Cardiac fibroblast (primary cell): ENCODE data around the gene ANKMY2.

Experiments used
- DNase-seq, 2 donors: peaks; one replicate each; pipeline versions ENCODE4 v3.0.0 to v3.0.0-alpha.2; 2010; ENCODE audit warnings: low read depth in 2 of 2
- H3K4me3 ChIP-seq, 2 donors: replicated peaks in 1 of 2; 1 replicate in 1 of 2; 2 replicates in 1 of 2; pipeline ENCODE4 v1.5.1; 2011; ENCODE audit warnings: low read depth in 2 of 2, low read length in 2 of 2, mild to moderate bottlenecking in 2 of 2, moderate library complexity in 1 of 2
- CTCF ChIP-seq: IDR thresholded peaks from one replicate; pipeline ENCODE4 v1.5.1; 2011; ENCODE audit warnings: low read depth, mild to moderate bottlenecking, low read length, inconsistent platforms

The ANKMY2 gene

GRCh38 chr7:16564909-16565426 lies 80.6 kb downstream of the ANKMY2 start:
- H3K4me3 ChIP-seq, result no peak overlapping the region
- peak; percentile 67 to 71 for DNase-seq
- TF ChIP-seq CTCF, result peak; percentile 62

GRCh38 chr7:16564023-16564380 lies 81.6 kb downstream of the ANKMY2 start:
- TF ChIP-seq CTCF, result no peak
- no peak overlapping the region for H3K4me3 ChIP-seq
- no peak for DNase-seq

DNA sequence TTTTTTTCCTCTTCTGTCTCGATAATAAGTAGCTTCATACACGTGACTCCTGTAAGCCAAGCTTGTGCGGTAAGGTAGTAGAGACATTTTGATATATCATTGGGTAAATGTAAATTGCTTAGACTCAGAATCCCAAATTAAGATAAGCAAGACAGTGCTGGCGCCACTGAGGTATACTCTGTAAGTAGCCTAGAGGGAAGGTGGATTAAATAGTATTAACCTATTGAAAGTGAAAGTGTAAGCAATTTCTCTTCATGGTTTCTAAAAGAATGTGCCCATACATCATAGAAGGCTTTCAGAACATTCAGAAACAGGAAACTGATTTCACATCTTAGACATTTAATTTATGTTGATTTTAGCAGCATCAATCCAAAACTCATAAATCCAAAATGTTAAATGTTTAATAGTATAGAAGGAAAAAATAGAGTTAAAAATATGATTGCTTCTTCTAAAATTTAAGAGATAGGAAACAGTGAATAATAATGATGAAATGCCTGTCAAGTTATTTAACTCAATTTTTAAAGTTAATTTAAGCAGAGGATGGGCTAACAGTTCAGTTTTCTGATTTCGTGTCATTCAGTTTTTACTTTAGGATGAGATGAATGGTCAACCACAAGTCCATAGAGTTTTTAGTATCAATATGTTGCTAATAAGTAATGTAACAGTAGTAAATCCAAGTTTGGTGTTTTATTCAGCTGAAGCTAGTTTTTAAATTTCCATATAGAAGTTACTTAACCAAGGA lies 82.1 kb downstream of the ANKMY2 start:
- peak; percentile 6 to 30 for DNase-seq
- no peak overlapping the region for H3K4me3 ChIP-seq

GRCh38 chr7:16562456-16563220 lies 82.9 kb downstream of the ANKMY2 start:
- no peak for DNase-seq
- H3K4me3 ChIP-seq, result no peak overlapping the region
- TF ChIP-seq CTCF, result no peak

More for the DNA sequence above, 82.1 kb downstream of the ANKMY2 start:
- TF ChIP-seq CTCF, result no peak

DNA sequence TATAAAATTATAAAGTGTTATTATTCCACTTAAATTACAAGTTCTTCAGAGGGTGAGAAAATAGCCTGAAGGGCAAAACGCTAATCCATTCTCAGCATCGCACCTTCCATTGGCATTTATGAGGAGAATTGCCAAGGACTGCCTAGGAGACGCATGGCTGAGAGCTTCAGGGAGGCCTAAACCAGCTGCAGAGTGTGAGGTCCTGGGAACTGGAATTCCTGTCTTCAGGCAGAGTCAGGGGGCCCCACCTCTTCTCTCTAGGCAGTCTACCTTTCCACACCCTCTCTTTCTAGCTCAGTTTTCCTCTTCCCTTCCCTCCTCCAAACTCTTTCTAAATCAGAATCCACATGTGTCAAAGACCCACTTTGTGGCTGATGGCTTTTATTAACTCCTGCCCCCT lies 83.6 kb downstream of the ANKMY2 start:
- no peak for DNase-seq
- TF ChIP-seq CTCF, result no peak
- H3K4me3 ChIP-seq, result no peak overlapping the region

DNA sequence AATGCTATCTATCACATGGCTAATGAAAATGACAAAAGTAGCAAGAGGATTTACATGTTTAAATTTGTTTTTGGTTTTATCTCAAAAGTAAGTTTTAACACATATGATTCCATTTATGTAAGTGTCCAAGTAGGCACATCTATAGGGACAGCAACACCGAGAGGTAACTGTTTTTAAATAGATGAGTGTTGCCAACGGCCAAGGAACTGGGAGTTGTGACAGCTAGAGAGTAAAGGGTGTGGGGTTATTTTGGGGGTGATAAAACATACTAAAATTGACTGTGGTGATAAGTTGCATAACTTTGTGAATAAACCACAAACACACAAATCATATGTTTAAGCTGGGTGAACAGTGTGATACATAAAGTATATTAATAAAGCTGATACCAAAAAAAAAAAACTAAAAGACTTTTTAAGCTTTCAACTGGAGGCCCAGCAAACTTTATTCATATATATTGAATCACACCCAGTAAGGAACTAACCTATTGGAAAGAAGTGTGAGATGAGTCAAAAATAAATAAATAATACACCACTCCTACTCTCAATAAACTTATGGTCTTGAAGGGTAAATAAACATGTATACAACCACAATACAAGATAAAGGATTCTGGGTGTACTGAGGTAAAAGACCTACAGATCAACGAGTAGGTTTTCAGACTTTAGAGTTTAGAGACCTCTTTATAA lies 85.9 kb downstream of the ANKMY2 start:
- no peak for TF ChIP-seq CTCF
- DNase-seq, result peak in 1 of 2 donors; percentile 4
- no peak overlapping the region for H3K4me3 ChIP-seq
